Measurements from ENCODE around the gene REC114.
"Not testable (repeated sequence)": the region's sequence is repeated elsewhere in the genome, so short reads cannot be mapped to it uniquely, and the experiment has no call there.

Gene REC114

DNA sequence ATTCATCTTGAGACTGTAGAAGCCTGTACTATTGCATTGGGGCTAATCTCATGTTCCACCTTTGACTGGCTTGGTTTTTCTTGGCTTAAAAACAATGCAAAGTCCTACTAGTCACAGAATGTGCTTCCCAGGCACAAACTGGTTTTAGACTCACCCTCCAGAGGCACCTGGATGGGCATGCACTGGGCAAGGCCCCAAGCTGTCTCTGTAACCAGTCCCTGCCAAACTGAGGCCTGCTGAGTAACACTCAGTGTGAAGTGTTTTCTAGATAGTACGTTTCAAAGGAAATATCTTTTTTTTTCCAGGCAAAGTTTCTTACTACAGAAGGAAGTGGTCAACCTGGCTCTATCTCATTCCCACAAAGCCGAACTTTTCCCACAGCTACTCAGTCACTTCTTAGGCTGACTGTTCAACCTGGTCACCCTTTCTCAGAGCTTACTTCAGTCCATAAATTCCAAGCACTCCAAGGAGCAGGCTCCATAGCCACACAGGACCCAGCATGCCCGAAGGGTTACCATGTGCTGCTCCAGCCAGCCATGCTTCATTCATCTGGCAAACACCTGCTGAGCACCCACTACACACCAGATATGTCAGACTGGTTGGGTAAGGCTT, 132.8 kb downstream of the REC114 start:
- no peak for DNase-seq (ENCODE audit: low read depth in 2 of 2)

GRCh38 chr15:73577593-73577992, 134.6 kb downstream of the REC114 start:
- DNase-seq (ENCODE audit: low read depth in 2 of 2): not testable (repeated sequence)

- no peak for DNase-seq (ENCODE audit: low read depth in 2 of 2)
Observed at GRCh38 chr15:73578026-73578425, 135.1 kb downstream of the REC114 start.

DNA sequence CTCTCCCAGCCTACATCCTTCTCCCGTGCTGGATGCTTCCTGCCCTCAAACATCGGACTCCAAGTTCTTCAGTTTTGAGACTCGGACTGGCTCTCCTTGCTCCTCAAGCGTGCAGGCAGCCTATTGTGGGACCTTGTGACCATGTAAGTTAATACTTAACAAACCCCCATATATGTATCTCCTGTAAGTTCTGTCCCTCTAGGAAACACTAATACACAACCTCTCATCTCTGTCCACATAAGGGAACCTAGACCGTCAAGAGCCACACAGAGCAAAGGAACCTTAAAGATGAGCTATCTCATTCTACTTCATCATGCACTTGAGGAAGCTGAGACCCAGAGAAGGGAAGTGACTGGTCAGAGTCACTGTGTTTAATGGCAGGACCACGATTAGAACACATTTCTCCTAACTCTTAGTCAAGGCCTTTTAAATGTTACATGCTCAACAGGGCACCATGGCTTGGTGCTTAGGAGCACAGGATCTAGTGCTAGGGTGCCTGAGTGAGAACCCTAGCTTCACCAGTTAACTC, 140.0 kb downstream of the REC114 start:
- DNase-seq (ENCODE audit: low read depth in 2 of 2): no peak

DNA sequence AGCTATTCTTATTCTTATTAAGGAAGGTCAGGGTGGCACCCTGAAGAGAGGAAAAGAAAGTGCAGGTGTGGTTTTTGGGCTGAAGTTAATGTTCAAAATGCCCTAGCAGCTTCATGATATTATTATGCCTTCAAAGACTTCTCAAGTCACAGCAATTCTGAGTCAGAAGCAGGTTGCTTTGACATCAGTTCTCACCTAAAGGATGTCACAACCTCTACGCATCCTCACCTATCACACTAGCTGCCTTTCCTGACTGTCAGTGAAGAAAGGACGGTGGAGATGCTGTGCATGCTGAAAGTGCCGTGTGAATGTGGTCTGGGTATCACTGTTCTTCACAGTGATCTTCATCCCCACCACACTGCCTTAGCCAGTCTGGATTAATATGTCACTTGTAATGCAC, 140.6 kb downstream of the REC114 start:
- no peak for DNase-seq (ENCODE audit: low read depth in 2 of 2)

- no peak for DNase-seq (ENCODE audit: low read depth in 2 of 2)
Observed at GRCh38 chr15:73584699-73585420, 141.9 kb downstream of the REC114 start.

GRCh38 chr15:73585871-73586654, 143.1 kb downstream of the REC114 start:
- no peak for DNase-seq (ENCODE audit: low read depth in 2 of 2)

DNA sequence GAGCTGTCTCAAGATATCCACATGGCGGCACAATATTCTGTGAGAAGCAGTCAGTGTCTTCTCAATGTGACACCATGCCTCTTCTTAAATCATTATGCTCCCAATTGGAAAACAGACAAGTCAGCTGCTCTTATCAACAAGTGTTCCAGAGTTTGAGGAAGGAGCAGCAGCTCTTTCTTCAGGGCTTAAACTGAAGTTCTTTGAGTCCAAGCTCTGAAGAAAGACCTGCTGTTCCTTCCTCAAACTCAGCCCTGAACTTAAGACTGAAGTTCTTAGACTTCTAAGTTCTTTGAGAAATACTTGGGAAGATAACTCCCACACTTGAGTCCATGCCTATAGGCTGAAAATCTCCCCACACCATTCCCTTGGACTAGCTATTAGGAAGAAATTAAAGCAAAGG, 146.8 kb downstream of the REC114 start:
- no peak for DNase-seq (ENCODE audit: low read depth in 2 of 2)

DNA sequence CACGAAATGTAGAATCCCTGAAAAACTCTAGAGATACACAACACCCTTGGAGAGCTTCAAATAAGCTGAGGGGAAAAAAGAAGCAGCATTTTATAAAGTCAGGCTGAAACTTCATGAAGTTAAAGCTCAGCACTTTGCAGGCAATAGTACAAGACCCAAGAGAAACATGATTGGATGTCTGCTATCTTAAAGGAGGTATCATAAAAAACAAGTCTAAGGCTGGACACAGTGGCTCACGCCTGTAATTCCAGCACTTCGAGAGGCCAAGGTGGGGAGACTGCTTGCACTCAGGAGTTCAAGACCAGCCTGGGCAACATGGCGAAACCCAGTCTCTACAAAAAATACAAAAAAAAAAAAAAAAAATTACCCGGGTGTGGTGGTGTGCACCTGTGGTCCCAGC, 147.3 kb downstream of the REC114 start:
- no peak for DNase-seq (ENCODE audit: low read depth in 2 of 2)

DNA sequence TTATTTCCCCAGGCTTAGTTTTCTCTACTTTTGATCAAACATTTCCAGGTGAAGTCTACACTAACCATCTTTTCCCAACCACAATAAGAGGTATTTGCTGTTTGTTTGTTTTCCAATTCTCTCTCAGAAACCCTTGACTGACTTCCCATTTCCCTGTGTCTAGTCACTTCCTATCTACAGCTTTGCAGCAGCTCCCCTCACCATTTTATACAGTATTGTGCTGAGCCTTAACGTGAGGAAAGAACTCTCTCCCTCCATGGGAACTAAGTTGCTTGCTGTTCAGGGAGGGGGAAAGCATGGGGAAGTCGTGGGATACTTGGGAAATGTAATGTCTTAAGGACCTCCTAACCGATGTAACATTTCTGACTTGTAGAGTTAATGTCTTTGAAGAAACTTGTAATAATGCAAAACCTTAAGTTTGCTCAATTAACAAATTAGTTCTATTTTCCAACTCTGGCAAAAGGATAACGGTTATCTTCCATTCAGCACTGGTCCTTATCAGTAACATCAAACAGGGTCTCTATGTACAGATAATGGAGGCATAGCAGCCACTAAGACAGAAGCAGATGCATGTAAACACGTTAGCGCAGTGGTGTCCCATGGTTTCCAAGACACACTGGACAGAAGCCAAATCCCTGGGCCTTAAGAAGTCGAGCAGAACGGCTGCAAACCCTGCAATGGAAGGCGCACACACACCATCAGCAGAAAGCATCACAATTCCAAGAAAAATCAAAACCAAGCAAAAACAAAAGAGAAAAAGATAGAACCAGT, 150.5 kb downstream of the REC114 start:
- DNase-seq (ENCODE audit: low read depth in 2 of 2): no peak

- DNase-seq (ENCODE audit: low read depth in 2 of 2): no peak
Observed at GRCh38 chr15:73594109-73594508, 151.1 kb downstream of the REC114 start.

- no peak for DNase-seq (ENCODE audit: low read depth in 2 of 2)
Observed at GRCh38 chr15:73596174-73596573, 153.2 kb downstream of the REC114 start.

GRCh38 chr15:73597036-73597638, 154.2 kb downstream of the REC114 start:
- DNase-seq (ENCODE audit: low read depth in 2 of 2): no peak

GRCh38 chr15:73598530-73599160, 155.7 kb downstream of the REC114 start:
- DNase-seq (ENCODE audit: low read depth in 2 of 2): peak; percentile 45

DNA sequence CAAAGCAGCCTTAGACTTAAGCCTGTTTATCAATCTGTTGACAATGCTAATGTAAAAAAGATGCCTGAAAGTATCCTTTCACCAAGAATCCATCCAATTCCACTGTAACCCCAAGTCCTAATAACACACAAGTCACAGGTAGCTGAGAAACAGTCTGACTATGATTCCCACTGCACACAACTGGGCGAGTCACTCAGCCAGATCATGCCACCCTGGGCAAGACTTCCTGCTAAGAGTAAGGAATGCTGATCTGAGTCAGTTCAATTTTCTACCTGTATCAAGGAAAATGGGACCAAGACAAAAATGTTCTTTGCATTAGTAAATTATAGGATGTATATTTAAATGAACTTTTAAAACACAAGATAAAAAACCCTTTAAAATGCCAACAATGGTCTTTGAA, 157.0 kb downstream of the REC114 start:
- DNase-seq (ENCODE audit: low read depth in 2 of 2): no peak

- no peak for DNase-seq (ENCODE audit: low read depth in 2 of 2)
Observed at GRCh38 chr15:73600413-73601335, 157.7 kb downstream of the REC114 start.

GRCh38 chr15:73601451-73602445, 158.8 kb downstream of the REC114 start:
- peak; percentile 32 to 42 for DNase-seq (ENCODE audit: low read depth in 2 of 2)

DNA sequence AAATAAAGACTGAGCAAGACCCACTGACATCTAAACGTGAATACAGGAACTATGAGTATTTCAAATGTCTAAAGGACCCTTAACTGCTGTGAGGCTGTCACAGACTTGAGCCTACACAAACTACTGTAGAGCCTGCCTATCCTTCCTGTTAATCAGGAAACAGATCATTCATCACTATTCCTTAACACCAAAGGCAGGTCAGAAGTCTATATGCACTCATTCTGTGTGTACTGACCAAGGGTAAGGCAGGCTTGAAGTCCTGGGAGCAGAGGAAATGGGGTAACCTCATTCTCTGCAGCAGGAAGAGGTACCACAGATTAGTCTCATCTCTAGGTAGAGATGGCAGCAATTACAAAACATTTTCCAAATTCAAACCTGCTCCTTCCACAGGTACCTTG, 159.5 kb downstream of the REC114 start:
- no peak for DNase-seq (ENCODE audit: low read depth in 2 of 2)

DNA sequence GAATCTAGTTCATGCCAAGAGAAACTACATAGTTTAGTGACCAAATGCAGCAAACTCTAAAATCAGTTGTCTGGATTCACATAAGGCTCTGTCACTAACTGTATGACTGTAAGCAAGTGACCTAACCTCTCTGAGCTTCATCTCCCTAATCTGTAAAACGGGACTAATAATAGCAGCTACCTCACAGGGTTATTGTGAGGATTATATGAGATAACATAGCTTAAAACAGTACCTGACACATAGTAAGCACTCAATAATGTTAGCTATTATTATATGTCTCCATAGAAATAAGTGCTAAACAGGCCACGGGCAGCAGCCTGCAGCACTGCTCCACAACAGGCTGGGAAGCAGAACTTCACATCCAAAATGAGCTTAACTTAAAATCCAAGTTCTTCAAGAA, 160.0 kb downstream of the REC114 start:
- DNase-seq (ENCODE audit: low read depth in 2 of 2): no peak

Measured in fibroblast of skin of left biceps (primary cell).